Tibial nerve (tissue), 4 donors: ENCODE measurements around the gene STK25.

Experiments
- EP300 ChIP-seq, 2 donors: sonication (generic); formaldehyde crosslinking; IDR thresholded peaks; one replicate each; pipeline ENCODE4 v1.6.1; 2017; ENCODE audit warnings: antibody characterized with exemption in 2 of 2, mild to moderate bottlenecking in 1 of 2
- POLR2A ChIP-seq, 2 donors: fragments of 450-650 bp; IDR thresholded peaks; one replicate each; pipeline ENCODE4 v1.6.1; 2017; ENCODE audit warnings: antibody characterized with exemption in 2 of 2, mild to moderate bottlenecking in 2 of 2, moderate library complexity in 2 of 2
- TF ChIP-seq, protein P1 (sequence below), 5 experiments: fragments of 200-600 bp in 3 of 5; fragments of 450-650 bp in 2 of 5; sonication (generic) in 3 of 5; IDR thresholded peaks; one replicate each; pipeline ENCODE4 v1.5.1; 2016 to 2019; ENCODE audit warnings: antibody characterized with exemption in 5 of 5, mild to moderate bottlenecking in 3 of 5, moderate library complexity in 2 of 5

DNA sequence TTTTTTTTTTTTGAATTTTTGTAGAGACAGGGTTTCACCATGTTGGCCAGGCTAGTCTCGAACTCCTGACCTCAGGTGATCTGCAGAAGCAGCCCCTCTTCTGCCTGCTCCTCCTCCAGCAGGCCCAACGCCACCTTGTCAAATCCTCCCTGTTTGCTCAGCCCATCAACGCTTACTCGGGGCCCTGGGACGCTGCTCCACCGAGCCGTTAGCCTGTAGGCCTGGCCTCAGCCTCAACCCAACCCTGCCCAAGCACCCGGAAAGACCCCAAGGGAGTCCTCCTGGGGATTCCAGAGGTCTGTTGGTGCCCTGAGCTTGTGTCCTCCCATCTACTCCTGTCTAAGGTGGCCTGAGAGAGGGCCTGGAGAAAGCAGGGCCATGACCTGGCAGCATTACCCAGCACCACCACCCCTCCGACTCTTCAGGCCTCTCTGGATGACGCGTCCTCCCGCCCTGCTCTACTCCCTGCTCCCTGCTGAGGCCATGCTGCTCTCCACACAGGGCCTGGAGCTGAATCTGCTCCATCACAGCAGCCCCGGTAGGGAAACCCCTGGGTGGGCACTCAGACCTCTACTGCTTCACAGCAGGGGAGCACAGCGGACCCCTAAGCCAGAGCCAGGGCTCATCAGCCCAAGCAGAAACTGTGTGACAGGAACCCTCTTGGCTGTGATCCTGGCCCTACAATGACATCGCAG, 3.2 kb downstream of the STK25 start:
- TF ChIP-seq, protein P1, sequence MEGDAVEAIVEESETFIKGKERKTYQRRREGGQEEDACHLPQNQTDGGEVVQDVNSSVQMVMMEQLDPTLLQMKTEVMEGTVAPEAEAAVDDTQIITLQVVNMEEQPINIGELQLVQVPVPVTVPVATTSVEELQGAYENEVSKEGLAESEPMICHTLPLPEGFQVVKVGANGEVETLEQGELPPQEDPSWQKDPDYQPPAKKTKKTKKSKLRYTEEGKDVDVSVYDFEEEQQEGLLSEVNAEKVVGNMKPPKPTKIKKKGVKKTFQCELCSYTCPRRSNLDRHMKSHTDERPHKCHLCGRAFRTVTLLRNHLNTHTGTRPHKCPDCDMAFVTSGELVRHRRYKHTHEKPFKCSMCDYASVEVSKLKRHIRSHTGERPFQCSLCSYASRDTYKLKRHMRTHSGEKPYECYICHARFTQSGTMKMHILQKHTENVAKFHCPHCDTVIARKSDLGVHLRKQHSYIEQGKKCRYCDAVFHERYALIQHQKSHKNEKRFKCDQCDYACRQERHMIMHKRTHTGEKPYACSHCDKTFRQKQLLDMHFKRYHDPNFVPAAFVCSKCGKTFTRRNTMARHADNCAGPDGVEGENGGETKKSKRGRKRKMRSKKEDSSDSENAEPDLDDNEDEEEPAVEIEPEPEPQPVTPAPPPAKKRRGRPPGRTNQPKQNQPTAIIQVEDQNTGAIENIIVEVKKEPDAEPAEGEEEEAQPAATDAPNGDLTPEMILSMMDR (IDR thresholded peaks at IDR 0.05): no peak
- no peak for TF ChIP-seq POLR2A (IDR thresholded peaks at IDR 0.05)
- TF ChIP-seq EP300 (IDR thresholded peaks at IDR 0.05): no peak
